HT1080 (cell line): Measurements from ENCODE around the gene TEF. TPM values are rescaled to one million over a fixed set of nuclear protein-coding genes. Genes with fewer than 3 reads are reported as not detected.
A peak's percentile ranks its signal among the peaks of the same experiment; 100 is the strongest.
"Not testable (repeated sequence)": the region's sequence is repeated elsewhere in the genome, so short reads cannot be mapped to it uniquely, and the experiment has no call there.

Experiments
- DNase-seq: peaks from one replicate; pipeline ENCODE4 v3.0.0-alpha.2; 2015; ENCODE audit warnings: low read depth
- total RNA-seq: library from RNA; depleted of rRNA; stranded (reverse); fragments of >200 nt; shearing (Covaris generic); gene quantifications from 2 replicates; pipeline ENCODE4 v1.2.3, GENCODE V29; 2014

TEF gene
- total RNA-seq, 1 experiment from 2014 or later: 6.7 TPM

DNA sequence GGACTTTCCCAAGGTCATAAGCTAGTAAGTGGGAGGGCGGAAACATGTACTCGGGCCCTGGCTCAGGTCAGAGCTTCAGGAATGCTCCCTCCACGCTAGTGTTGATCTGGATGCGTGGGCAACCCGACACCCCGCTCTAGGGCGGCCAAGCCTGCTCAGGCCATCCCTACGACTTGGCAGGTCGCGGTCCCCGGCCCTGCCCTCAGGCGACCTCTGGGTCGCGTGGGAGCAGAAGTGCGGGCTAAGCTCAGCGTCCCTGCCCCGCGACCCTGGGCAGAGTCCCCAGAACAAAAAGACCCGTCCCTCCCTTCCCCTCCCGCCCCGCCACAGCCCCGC lies 781 bp upstream of the TEF start:
- DNase-seq: peak; percentile 60

DNA sequence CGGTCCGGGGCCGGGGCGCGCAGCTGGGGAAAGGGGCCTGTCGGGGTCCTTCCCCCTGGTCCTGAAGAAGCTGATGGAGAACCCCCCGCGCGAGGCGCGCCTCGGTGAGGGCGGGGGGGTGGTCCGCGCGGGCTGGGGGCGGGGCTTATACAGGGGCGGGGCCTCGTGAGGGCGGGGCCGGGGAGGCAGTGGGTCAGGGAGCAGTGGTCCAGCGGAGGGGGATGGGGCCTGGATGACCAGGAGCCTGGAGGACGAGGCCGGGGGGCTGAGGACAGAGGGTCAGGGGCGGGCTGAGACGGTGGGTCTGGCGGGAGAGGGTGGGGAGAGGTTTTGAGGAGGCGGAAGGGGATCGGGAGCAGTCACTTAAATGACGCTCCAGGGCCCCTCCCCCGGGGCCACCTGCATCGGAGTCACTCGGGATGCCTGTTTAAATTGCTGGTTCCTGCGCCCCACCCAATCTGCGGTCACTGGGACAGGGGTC lies 396 bp downstream of the TEF start:
- no peak for DNase-seq

DNA sequence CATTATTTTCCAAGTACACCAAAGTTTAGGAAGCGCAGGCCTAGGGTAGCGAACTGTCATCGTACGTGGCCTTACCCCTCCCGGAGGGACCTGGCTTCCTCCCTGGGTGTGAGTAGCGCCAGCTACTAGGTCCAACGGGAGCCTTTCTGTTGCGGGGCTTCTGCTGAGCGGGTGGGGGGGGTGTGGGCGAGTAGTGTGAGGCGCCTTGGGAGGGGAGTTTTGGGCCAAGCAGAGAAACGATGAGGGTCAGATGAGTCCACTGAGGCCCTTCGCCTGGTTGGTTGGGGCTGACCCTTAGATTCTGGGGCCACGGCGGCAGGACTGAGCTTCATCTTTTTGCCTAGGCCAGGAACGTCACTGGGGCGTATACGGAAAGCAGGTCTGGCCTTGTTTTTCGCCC lies 868 bp downstream of the TEF start:
- DNase-seq: no peak

DNA sequence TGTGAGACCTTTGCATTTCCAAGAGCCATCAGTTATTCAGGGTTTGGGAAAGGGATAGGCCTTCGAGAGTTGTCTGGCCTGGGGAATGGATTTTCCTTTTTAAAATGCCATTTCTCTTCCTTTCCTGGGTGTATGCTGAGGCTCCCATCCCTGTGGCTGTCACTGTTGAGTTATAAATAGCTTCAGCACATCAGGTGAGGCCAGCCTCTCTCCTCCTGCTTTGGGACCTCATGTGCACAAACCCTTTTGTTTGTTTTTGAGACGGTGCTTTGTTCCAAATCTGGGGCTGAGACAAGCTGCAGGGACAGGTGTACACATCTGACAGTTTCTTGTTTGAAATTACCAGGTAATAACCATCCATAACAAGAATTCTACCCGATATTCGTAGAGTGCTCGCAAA lies 1.3 kb downstream of the TEF start:
- DNase-seq: no peak

DNA sequence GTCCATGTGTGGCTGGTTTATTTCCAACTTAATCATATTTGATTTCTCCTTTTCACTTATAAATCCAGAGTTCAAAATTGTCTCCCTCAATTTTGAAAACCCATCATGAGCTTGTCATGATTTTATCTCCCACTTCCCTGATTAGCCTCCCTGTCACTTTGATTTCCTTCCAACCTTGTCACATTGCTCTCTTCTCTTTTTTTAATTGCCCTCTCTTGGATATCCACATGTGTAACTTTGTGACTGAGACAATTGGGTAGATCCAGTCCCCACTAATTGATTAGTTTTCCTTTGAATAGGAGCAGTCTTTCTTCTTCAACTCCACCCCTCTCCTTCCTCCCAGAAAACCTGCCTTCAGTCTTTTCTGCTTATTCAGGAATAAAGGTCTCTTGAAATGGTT lies 2.4 kb downstream of the TEF start:
- no peak for DNase-seq

DNA sequence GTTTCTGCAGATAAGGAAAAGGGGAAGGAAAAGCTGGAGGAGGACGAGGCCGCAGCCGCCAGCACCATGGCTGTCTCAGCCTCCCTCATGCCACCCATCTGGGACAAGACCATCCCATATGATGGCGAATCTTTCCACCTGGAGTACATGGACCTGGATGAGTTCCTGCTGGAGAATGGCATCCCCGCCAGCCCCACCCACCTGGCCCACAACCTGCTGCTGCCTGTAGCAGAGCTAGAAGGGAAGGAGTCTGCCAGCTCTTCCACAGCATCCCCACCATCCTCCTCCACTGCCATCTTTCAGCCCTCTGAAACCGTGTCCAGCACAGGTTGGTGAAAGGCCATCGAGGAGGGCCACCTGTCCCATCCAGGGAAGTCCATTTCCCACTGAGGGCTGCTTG lies 5.6 kb downstream of the TEF start:
- no peak for DNase-seq

DNA sequence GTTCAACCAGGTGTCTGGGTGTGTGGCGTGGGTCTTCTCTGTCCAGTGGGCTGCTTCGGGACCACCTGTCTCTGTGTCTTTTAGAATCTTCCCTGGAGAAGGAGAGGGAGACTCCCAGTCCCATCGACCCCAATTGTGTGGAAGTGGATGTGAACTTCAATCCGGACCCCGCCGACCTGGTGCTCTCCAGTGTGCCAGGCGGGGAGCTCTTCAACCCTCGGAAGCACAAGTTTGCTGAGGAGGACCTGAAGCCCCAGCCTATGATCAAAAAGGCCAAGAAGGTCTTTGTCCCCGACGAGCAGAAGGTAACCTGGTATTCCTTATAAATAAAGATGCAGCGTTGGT lies 12.2 kb downstream of the TEF start:
- no peak for DNase-seq

DNA sequence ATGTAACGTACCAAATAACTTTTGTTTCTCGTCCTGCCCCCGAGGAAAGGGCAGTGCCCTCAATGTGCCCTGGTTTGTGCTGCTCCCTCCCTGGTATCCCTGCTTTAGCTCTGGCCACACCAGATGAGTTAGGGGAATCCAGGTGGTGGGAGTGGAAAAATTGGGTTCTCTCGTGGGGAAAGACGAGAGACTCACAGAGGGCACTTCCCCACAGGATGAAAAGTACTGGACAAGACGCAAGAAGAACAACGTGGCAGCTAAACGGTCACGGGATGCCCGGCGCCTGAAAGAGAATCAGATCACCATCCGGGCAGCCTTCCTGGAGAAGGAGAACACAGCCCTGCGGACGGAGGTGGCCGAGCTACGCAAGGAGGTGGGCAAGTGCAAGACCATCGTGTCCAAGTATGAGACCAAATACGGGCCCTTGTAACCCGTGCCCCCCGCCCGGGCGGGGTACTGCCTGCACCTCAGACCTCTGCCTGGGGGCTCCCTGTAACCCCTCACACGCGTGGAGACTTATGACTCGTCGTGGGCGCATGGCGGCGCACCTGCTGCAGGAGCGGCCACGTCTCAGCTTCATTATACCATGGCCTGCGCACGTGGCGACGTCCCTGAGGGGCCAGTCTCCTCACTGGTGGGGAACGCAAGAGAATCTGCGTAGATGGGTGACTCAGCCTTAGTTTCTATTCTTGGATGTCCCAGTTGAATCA lies 13.9 kb downstream of the TEF start:
- DNase-seq: no peak

DNA sequence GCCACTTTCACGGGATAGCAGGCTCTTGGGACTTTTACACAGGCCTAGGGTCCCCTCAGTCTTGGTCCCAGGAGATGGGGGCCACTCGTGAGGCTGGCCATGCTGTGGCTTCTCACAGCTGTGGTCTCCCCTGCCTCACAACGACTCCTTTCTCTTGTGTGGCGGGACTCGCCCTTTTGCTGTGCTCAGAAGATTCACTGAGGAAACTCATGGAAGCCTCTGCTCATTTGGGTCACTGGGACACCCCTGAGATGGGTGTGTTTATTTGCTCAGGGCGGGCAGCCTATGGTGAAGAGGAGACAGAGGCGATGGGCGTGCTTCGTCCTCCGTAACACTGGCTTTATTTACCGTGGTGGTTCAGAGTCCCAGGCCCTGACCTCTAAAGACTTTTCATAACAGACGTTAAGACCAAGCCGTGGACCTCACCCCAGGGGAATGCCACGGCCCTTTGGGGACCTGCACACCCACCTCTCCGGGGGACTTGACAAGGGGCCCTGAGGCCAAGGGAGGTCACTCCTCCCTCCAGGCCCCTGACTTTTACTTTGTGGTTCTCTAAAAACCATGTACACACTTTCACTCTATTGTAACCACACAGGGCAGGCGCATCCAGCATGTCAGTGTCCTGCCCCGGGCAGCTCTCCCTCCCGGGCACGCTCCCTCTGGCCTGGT lies 15.5 kb downstream of the TEF start:
- no peak for DNase-seq

DNA sequence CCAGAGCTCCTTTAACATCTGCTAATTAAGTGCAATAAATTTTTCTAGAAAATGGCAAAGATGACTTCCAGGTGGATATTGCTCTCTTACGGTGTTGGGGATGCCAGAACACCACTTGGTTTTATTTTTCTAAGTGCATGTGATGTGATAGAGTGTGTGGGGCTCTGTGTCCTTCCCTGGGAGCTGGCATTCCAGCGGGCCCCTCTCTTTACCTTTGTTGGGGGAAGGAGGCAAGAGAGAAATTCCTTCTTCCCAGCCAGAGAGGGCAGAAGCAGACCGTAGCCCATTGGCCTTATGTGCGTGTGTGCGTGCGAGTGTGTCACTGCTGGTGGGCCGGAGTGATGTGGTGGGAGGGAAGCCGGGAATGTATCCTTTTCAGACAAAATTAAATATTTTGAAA lies 17.2 kb downstream of the TEF start:
- DNase-seq: no peak

DNA sequence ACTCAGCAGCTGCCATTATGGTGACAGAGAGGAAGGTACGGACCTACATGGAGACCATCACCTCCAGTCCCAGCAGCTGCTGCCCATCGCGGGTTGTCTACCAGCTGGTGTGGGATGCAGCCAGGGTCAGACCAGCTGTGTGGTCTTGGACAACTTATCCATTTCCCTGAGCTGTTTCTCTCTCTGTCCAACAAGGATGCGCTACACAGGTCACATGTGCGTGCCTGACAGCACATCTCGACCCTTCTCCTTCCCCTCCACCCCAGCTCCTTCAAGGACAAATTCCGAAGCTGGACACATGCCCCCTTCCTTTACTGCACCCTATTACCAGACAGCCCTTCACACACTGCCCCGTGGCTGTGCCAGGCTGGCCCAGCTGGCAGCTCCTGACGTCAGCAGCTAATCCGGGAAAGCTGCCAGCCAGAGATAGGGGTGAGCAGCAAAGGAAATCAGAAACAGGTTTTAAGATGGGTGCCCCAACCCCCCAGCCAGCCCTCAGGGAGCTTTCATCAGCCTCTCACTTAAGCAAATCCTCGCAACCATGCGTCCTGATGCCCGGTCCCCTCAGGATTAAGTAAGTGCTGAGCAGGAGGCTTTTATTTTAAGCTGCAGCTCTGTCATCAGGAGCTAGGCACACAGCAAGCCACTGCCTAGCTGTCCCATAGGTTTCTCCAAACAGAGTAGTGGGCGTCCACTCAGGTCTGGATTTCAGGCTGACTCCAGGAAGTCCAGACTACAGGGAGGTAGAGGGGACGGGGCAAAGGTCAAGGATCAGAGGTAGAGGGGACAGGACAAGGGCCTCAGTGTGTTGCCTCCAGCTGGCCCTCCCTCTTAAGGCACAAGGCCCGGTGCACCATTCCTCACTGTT lies 20.3 kb downstream of the TEF start:
- peak; percentile 54 for DNase-seq

DNA sequence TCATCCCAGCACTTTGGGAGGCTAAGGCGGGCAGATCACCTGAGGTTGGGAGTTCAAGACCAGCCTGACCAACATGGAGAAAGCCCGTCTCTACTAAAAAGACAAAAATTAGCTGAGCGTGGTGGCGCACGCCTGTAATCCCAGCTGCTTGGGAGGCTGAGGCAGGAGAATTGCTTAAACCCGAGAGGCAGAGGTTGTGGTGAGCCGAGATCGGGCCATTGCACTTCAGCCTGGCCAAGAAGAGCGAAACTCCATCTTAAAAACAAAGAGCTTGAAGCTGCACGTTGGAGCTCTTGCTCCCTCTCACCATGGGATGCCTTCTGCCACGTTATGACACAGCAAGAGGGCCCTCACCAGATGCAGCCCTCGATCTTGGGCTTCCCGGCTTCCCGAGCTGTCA lies 21.1 kb downstream of the TEF start:
- not testable (repeated sequence) for DNase-seq

DNA sequence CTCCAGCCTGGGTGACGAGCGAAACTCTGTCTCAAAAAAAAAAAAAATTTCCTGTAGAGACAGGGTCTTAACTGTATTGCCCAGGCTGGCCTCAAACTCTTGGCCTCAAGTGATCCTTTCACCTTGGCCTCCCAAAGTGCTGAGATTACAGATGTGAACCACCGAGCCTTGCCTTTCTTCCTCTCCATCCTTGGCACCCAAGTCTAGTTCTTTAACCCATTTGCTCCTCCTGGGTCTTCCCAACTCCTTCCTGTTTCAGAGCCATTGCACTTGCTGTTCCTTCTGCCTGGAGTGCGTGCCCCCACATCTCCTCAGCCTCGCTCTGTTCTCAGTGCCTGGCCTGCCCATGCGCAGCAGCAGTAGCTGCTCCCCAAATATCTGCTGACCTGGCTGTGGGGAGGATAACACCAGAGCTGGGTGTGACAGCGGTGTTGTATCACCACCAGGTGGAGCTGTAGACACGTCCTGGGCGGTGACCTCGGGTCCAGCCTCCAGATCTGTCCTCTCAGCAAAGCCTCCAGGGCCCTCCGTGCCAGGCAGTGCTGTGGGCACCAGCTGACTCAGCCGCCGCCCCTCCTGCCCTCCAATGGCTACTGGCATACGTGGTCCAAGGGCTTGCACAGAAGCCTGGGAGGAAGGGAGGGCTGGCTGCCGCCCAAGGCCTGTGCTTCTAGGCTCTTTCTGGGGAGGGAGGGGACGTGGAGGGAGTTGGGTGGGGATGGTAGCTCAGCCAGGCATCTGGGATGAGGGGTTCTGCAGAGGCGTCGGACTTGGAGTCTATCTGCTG lies 22.0 kb downstream of the TEF start:
- peak; percentile 93 for DNase-seq

DNA sequence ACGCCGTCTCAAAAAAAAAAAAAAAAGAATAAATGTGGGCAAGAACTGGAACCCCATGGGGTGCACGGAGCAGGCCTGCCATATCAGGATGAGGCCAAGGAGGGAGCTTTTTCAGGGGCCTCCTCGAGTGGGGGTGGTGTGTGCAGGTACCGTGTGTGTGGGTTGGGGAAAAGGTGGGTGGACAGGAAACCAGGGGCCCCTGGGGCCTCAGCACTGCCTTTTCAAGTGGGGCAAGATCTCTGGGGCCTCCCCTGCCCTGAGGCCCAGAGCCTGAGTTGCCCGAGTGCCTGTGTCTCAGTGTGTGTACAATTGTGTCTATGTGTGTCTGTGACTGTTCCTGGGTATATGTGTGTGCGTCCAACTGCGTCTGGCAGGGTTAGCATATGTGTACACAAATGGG lies 23.8 kb downstream of the TEF start:
- DNase-seq: no peak

DNA sequence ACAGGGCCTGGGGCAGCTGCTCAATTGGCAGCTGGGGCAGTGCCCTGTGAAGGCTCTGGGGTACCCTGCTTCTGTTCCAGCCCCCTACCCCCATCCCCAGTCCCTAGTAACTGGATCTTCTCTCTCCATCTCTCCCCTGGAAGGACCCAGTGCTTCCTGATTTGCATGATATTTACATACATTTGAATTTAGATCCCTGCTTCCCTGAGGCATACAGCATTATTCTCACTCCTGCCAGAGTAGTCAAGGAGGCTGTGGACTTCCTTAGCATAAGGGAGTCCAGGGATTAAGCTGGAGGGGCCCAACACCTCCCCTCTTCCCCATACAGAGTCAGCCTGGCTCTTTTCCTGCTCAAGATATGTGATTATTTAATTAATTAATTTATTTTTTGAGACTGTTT lies 24.7 kb downstream of the TEF start:
- DNase-seq: no peak

DNA sequence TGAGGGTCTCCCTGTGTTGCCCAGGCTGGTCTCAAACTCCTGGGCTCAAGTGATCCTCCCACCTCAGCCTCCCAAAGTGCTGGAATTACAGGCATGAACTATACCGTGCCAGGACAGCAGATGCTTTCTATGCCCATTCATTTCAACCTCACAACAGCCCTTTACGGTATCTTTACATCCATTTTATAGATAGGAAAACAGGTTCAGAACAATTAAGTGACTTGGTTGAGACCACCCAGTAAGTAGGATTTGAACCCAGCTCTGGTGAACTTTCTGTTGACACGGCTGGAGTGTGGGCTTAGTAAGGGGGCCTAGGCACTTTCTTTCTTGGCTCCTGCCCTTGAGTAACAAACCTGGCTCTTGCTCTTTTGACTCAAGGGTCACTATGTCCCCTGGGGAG lies 25.7 kb downstream of the TEF start:
- DNase-seq: no peak

DNA sequence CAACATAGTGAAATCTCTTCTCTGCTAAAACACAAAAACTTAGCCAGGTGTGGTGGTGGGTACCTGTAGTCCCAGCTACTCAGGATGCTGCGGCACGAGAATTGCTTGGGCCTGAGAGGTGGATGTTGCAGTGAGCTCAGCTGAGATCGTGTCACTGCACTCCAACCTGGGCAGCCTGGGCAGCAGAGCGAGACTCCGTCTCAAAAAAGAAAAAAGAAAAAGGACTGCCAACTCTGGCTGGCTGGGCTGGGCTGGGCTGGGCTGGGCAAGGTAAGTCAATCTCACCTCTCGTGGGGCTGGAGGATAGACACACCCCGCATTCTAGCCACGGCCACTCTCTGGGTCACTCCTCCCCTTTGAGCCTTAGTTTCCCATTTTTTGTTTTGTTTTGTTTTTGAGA lies 26.9 kb downstream of the TEF start:
- DNase-seq: no peak

DNA sequence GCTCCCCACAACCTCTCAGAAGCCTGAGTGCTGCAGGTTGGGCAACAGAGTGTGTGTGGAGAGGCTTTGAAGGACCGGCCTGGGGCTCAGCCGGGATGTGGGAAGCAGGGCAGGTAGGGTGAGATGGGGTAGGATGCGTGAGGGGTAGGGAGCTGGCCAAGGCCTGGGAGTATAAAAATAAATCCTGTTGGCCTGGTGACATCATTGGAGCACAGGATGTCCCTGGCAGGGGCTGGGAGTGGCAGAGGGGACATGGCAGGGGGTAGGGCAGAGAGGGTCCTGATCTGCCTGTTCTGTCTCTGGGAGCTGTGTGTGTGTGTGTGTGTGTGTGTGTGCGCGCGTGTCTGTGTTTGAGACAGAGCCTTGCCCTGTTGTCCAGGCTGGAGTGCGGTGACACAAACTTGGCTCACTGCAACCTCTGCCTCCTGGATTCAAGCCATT lies 28.6 kb downstream of the TEF start:
- no peak for DNase-seq

DNA sequence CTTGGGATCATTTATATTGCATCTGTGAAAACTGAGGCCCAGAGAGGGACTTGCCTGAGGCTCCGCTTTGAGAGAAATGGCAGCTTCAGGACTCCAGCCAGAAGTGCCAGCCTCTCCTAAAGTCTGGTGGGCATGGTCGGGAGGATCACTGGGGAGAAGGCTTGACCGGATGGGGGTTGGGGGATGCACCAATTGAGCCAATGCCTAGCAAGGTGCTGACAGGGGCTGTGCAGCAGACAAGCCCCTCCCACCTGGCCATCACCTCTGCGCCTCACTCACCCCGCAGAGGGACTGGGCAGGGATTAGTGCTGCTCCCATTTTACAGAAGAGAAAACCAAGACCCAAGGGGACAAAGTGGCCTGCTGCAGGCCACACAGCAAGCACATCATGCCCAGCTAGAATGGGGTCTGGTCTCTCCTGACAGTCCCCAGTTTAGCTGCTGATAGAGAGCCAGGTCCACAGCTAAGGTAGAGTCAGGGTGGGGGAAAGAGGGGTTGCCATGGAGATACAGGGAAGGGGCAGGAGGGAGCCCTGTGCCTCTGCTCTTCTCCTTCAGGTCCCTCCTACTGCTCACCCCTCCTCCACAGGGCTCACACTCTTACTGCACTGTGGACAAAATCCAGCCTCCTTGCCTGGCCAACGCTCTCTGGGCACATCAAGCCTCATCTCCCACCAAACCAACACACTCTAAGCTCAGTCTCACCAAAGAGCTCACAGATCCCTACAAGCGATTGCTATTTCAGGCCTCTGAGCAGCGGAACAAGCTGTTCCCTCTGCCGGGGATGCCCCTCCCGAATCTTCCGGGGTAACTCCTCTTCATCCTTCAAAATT lies 29.5 kb downstream of the TEF start:
- no peak for DNase-seq

DNA sequence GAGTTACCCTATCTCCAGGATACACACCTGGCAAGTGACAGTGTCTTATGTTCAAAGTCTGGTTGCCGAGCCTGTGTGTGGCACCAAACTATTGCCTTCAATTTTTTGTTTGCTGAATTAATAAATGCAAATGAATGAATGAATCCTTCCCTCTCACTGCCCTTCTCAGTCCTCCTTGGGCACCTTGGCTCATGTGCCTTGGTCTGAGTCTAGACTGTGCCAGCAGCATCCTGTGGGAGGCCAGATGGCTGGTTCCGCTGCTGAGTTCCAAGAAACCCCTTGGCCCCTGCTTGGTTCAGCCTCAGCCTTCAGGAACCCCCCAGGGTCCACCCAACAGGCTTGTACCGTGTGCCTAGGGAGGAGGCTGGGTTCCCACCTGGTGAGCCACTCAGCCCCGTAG lies 33.8 kb downstream of the TEF start:
- no peak for DNase-seq
